ENCODE results near the gene CADM2. TPM values are rescaled to one million over a fixed set of nuclear protein-coding genes. Genes with fewer than 3 reads are reported as not detected.

Gene CADM2
- total RNA-seq, 1 experiment from 2014 or later = not detected

DNA sequence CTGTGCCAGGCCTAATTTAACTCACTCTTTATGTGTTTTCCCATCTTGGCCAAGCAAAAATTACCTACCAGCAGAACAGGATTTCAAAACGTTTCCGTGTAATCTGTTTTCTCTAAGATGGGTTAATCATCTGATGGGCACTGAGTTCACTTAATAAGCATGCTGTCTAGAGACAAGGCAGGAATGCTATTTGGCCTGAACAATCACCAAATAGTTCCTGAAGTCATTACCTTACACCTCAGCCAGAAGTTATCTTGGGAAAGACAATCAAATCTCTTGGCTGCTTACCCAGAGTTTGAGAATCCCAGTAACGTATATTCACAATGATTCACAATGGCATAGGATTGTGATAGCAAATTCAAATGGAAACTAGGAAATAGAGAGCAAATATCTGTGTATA, 779.1 kb downstream of the CADM2 start:
- H3K9ac ChIP-seq (ENCODE audit: low read length) = no peak overlapping the region
- CTCF ChIA-PET = no interaction called here
- H3K27ac ChIP-seq (ENCODE audit: low read depth, low read length) = no peak overlapping the region
- H3K27me3 ChIP-seq (ENCODE audit: insufficient read depth, low read length) = no peaks in the 10 kb centered on the region
- no peak for TF ChIP-seq POLR2A (IDR thresholded peaks at IDR 0.05; ENCODE audit: borderline replicate concordance, extremely low read depth, insufficient read depth, insufficient read length)
- TF ChIP-seq POLR2AphosphoS5 (IDR thresholded peaks at IDR 0.05; ENCODE audit: low read depth, low read length) = no peak
- no peak for TF ChIP-seq RAD21 (IDR thresholded peaks at IDR 0.05; ENCODE audit: low read depth)
- no peak for TF ChIP-seq ELF1 (IDR thresholded peaks at IDR 0.05; ENCODE audit: borderline replicate concordance, low read depth)
- TF ChIP-seq CEBPB (IDR thresholded peaks at IDR 0.05; ENCODE audit: low read depth) = no peak
- no peak for TF ChIP-seq SRF (IDR thresholded peaks at IDR 0.05; ENCODE audit: low read depth)
- no peak for TF ChIP-seq ZFX (IDR thresholded peaks at IDR 0.05)
- TF ChIP-seq SP1 (IDR thresholded peaks at IDR 0.05; ENCODE audit: low read depth) = no peak
- TF ChIP-seq, protein P1, sequence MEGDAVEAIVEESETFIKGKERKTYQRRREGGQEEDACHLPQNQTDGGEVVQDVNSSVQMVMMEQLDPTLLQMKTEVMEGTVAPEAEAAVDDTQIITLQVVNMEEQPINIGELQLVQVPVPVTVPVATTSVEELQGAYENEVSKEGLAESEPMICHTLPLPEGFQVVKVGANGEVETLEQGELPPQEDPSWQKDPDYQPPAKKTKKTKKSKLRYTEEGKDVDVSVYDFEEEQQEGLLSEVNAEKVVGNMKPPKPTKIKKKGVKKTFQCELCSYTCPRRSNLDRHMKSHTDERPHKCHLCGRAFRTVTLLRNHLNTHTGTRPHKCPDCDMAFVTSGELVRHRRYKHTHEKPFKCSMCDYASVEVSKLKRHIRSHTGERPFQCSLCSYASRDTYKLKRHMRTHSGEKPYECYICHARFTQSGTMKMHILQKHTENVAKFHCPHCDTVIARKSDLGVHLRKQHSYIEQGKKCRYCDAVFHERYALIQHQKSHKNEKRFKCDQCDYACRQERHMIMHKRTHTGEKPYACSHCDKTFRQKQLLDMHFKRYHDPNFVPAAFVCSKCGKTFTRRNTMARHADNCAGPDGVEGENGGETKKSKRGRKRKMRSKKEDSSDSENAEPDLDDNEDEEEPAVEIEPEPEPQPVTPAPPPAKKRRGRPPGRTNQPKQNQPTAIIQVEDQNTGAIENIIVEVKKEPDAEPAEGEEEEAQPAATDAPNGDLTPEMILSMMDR (IDR thresholded peaks at IDR 0.05 in 2 of 3, conservative IDR thresholded peaks at IDR 0.05 in 1 of 3; ENCODE audit: borderline replicate concordance in 1 of 3, insufficient read depth in 1 of 3, low read depth in 2 of 3, low read length in 2 of 3) = no peak
- no TSS peak for BruUV-seq (replicated peaks)
- intact Hi-C loops (cut with micrococcal nuclease) = no loop called here
- H3K36me3 ChIP-seq (ENCODE audit: control insufficient read depth in 1 of 2, insufficient read depth in 2 of 2, low read length in 2 of 2) = no peaks in the 10 kb centered on the region
- H3K9me3 ChIP-seq (ENCODE audit: control insufficient read depth in 1 of 2, insufficient read depth in 1 of 2, low read depth in 1 of 2, low read length in 2 of 2) = peaks cover 16 to 21% of the 10 kb centered on the region in 2 experiments; a peak in 2 of 4 replicates
- no peaks in the 10 kb centered on the region for H3K79me2 ChIP-seq (ENCODE audit: insufficient read depth, low read length)
- H3K4me2 ChIP-seq (ENCODE audit: low read length) = no peak overlapping the region
- DNase-seq (ENCODE audit: low read depth, low spot score) (no peak), ATAC-seq (no peak)
- H3K9me2 ChIP-seq (ENCODE audit: insufficient read depth) = no peaks in the 10 kb centered on the region
- H3K4me1 ChIP-seq (ENCODE audit: control insufficient read depth in 1 of 2, insufficient read depth in 2 of 2, low read length in 2 of 2) = no peaks in the 10 kb centered on the region
- RAD21 ChIA-PET (ENCODE audit: low non-redundant PET in 1 of 2, low total read pairs in 2 of 2, uncharacterized antibody in 2 of 2, unreplicated experiment in 2 of 2) = no interaction called here
- no peak overlapping the region for H2AFZ ChIP-seq (ENCODE audit: low read depth, low read length, poor library complexity, severe bottlenecking)
- no peak overlapping the region for H3K4me3 ChIP-seq (replicated peaks in 1 of 2; ENCODE audit: low read depth in 1 of 2, low read length in 2 of 2)
- POLR2A ChIA-PET = no interaction called here
- no peaks in the 10 kb centered on the region for H4K20me1 ChIP-seq (ENCODE audit: insufficient read depth)

DNA sequence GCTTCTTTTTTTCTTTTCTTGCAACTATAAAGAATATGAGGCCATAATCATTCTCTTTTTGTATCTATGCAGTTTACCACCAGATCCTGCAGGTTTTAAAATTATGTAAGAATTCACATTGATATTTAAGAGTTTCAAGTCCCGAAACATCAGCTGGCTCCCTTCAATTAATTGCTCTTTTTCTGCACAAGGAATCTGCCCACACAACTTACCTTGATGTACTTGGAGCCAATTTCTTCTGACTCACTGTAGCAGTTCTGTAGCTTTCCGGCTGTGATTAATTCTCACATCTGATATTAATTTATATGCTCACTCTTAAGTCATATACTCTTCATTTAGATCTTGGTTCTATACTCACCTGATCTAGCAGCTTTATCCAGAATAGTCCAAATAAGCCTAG, 781.8 kb downstream of the CADM2 start:
- Histone ChIP-seq H2AFZ (ENCODE audit: low read depth, low read length, poor library complexity, severe bottlenecking) (no peak overlapping the region), H4K20me1 (ENCODE audit: insufficient read depth) (no peaks in the 10 kb centered on the region), H3K27ac (ENCODE audit: low read depth, low read length) (no peak overlapping the region), H3K4me2 (ENCODE audit: low read length) (no peak overlapping the region), H3K9me3 (ENCODE audit: control insufficient read depth in 1 of 2, insufficient read depth in 1 of 2, low read depth in 1 of 2, low read length in 2 of 2) (peaks cover 9 to 11% of the 10 kb centered on the region in 2 experiments; a peak in 2 of 4 replicates), H3K36me3 (ENCODE audit: control insufficient read depth in 1 of 2, insufficient read depth in 2 of 2, low read length in 2 of 2) (no peaks in the 10 kb centered on the region), H3K4me1 (ENCODE audit: control insufficient read depth in 1 of 2, insufficient read depth in 2 of 2, low read length in 2 of 2) (no peaks in the 10 kb centered on the region), H3K27me3 (ENCODE audit: insufficient read depth, low read length) (no peaks in the 10 kb centered on the region), H3K4me3 (replicated peaks in 1 of 2; ENCODE audit: low read depth in 1 of 2, low read length in 2 of 2) (no peak overlapping the region), H3K79me2 (ENCODE audit: insufficient read depth, low read length) (no peaks in the 10 kb centered on the region), H3K9ac (ENCODE audit: low read length) (no peak overlapping the region), H3K9me2 (ENCODE audit: insufficient read depth) (no peaks in the 10 kb centered on the region)
- CTCF ChIA-PET = no interaction called here
- ATAC-seq = no peak
- intact Hi-C loops (cut with micrococcal nuclease) = loop anchor here (10.0 kb wide), 1 partner anchor 64 kb away; no protein-coding TSS in a partner anchor
- no peak for DNase-seq (ENCODE audit: low read depth, low spot score)
- TF ChIP-seq SIN3A (IDR thresholded peaks at IDR 0.05; ENCODE audit: low read depth) (no peak), ZNF274 (IDR thresholded peaks at IDR 0.05; ENCODE audit: low read depth, low read length) (no peak), CEBPB (IDR thresholded peaks at IDR 0.05; ENCODE audit: low read depth) (no peak), FOSL1 (IDR thresholded peaks at IDR 0.05; ENCODE audit: low read depth) (no peak), SP1 (IDR thresholded peaks at IDR 0.05; ENCODE audit: low read depth) (no peak), EZH2 (IDR thresholded peaks at IDR 0.05) (no peak), YY1 (IDR thresholded peaks at IDR 0.05; ENCODE audit: extremely low read depth, insufficient replicate concordance, low read depth, low read length) (no peak)
- TF ChIP-seq, protein P1 (IDR thresholded peaks at IDR 0.05 in 2 of 3, conservative IDR thresholded peaks at IDR 0.05 in 1 of 3; ENCODE audit: borderline replicate concordance in 1 of 3, insufficient read depth in 1 of 3, low read depth in 2 of 3, low read length in 2 of 3) = no peak
- TF ChIP-seq, protein P2, sequence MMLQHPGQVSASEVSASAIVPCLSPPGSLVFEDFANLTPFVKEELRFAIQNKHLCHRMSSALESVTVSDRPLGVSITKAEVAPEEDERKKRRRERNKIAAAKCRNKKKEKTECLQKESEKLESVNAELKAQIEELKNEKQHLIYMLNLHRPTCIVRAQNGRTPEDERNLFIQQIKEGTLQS (IDR thresholded peaks at IDR 0.05) = no peak
- RAD21 ChIA-PET (ENCODE audit: low non-redundant PET in 1 of 2, low total read pairs in 2 of 2, uncharacterized antibody in 2 of 2, unreplicated experiment in 2 of 2) = no interaction called here
- POLR2A ChIA-PET = no interaction called here
- BruUV-seq (replicated peaks) = no TSS peak
